ENCODE measurements around the gene MAK.
A peak's percentile ranks its signal among the peaks of the same experiment; 100 is the strongest.

The MAK gene

DNA sequence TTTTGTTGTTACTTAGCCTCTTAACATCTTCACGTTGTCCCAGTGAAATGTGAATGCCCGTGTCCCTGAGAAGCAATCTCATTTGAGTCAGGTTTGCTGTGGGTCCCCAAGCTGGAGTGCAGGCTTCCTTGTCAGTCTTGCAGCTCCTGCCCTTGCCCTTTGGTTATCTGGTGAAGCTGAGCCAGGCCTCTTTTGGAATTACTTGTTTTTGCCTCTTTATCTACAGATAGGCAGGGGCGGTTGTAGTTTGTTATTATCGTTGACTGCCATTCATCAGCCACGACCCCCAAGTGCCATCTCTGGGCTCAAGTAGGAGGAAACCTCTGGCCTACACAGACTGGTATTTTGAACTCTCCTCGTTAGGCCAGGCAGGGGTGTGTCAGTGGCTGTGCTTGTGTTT lies 113.3 kb downstream of the MAK start:
- no peak for DNase-seq (ENCODE audit: low spot score)

- no peak for DNase-seq (ENCODE audit: low spot score)
These were observed 114.8 kb downstream of the MAK start for GRCh38 chr6:10723567-10723881.

DNA sequence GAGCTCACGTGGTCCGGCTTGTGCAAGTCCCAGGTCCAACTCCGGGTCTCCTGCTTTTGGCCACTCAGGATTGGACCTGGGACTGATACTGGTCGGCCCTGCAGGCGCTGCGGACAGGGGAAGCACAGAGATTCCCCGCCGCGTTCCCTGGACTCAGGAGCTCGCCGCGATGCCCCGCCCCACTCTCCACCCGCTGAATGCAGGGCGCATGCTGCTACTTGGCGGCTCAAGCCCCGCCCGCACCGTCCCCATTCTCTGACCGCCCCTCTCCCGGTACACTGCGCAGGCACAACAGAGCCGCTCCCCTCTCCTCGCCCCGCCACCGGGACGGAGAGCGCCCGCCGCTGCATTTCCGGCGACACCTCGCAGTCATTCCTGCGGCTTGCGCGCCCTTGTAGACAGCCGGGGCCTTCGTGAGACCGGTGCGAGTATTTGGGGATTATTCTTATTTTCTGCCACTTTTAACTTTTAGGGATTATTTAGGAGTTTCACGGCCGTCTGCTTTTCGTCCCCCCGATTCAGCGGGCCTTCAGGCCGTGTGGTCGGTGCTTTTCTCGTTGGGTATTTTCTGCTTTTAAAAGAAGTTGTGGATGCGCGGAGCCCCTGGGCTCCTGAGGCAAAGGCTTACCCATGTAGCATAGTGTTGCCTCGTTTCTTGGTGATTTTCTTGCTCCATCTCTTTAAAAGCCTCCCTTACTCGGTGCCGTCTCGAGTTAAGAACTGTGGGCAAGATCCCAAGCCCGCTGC lies 115.3 kb downstream of the MAK start, which contains the start of gene TMEM14C:
TSS of gene TMEM14C (plus strand) at position 251 of the 747 bp plus-strand sequence. CDS start 1,544 bp downstream, outside the sequence.
- peak; percentile 80 for DNase-seq (ENCODE audit: low spot score)

DNA sequence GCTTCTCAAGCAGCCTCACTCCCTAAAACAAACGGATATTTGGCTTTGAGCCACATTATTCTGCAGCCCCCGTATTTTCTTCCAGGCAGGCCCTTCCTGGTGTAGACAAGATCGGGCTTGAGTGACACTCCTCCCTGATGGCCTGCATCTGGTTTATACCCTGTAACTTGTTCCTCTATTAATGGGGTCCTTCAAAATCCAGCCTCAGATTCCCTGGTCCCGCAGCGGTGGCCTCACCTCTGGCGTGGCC lies 115.8 kb downstream of the MAK start:
- DNase-seq (ENCODE audit: low spot score), result no peak

- DNase-seq (ENCODE audit: low spot score), result no peak
These were observed 116.3 kb downstream of the MAK start for GRCh38 chr6:10721850-10722569.

DNA sequence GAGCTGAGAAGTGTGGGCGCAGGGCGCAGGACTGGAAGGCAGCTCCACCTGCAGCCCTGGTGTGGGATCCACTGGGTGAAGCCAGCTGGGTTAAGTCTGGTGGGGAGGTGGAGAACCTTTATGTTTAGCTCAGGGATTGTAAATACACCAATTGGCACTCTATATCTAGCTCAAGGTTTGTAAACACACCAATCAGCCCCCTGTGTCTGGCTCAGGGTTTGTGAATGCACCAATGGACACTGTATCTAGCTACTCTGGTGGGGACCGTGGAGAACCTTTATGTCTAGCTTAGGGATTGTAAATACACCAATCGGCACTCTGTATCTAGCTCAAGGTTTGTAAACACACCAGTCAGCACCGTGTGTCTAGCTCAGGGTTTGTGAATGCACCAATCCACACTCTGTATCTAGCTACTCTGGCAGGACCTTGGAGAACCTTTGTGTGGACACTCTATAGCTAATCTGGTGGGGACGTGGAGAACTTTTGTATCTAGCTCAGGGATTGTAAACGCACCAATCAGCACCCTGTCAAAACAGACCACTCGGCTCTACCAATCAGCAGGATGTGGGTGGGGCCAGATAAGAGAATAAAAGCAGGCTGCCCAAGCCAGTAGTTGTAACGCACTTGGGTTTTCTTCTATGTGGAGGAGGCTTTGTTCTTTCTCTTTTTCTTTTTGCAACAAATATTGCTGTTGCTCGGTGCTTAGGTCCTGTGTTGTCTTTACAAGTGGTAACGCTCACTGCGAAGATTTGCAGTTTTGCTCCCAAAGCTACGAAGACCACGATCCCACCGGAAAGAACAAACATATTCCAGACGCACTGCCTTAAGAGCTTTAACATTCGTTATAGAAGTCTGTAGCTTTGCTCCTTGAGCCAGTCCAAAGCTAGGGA lies 117.1 kb downstream of the MAK start:
- peak; percentile 14 for DNase-seq (ENCODE audit: low spot score)

- DNase-seq (ENCODE audit: low spot score), result peak; percentile 53
These were observed 117.9 kb downstream of the MAK start for GRCh38 chr6:10720265-10720959.

GRCh38 chr6:10719964-10720264 lies 118.4 kb downstream of the MAK start:
- DNase-seq (ENCODE audit: low spot score), result no peak

DNA sequence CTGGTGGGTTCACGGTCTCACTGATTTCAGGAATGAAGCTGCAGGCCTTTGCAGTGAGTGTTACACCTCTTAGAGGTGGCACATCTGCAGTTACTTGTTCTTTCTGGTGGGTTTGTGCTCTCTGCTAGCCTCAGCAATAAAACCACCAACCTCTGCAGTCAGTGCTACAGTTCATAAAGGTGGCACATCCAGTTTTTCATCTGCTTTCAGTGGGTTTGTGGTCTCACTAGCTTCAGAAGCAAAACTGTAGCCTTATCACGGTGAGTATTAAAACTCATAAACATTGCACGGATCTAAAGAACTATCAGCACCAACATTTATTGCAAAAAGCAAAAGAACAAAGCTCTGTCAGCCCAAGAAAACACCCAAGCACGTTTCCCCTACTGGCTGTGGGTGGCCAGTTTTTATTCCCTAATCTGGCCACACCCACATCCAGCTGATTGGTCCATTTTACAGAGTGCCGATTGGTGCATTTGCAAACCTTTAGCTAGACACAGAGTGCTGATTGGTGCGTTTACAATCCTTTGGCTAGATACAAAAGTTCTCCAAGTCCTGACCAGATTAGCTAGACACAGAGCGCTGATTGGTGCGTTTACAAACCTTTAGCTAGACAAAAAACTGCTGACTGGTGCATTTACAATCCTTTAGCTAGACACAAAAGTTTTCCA lies 118.9 kb downstream of the MAK start:
- peak; percentile 34 for DNase-seq (ENCODE audit: low spot score)

DNA sequence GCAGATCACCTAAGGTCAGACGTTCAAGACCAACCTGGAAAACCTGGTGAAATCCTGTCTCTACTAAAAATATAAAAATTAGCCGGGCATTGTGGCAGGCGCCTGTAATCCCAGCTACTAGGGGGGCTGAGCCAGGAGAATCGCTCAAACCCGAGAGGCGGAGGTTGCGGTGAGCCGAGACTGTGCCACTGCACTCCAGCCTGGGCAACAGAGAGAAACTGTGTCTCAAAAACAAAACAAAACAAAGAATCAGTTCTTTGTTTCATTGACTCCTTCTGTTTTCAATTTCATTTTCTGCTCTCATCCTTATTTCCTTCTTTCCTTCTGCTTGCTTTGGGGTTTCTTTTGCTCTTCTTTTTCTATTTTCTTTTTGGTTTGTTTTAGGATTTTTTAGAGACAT lies 124.4 kb downstream of the MAK start:
- no peak for DNase-seq (ENCODE audit: low spot score)

Data from CD4-positive, alpha-beta T cell treated with Interleukin-15 for 4 hours (primary cell).